ENCODE data around the gene RPS6KA5.

The RPS6KA5 gene

GRCh38 chr14:90890322-90891020 is 170.0 kb downstream of the RPS6KA5 start:
- H3K79me2 ChIP-seq (ENCODE audit: insufficient read depth, low read length): no peaks in the 10 kb centered on the region
- no peaks in the 10 kb centered on the region for H3K4me1 ChIP-seq (ENCODE audit: insufficient read depth, low read length)
- no peak overlapping the region for H3K27ac ChIP-seq (ENCODE audit: low read length)
- H3K9me3 ChIP-seq (ENCODE audit: insufficient read depth, low read length, severe bottlenecking): no peaks in the 10 kb centered on the region
- H3K4me3 ChIP-seq (ENCODE audit: low read depth in 1 of 2, low read length in 2 of 2): no peak overlapping the region
- no peak overlapping the region for H3K4me2 ChIP-seq (ENCODE audit: insufficient read depth, low read length)
- H3K9ac ChIP-seq (ENCODE audit: low read depth, low read length): no peak overlapping the region
- ATAC-seq (ENCODE audit: insufficient read depth, low read depth) (no peak), DNase-seq (no peak)
- TF ChIP-seq EZH2 (IDR thresholded peaks at IDR 0.05; ENCODE audit: borderline replicate concordance, low read depth, low read length, severe bottlenecking) (no peak), CTCF (IDR thresholded peaks at IDR 0.05; ENCODE audit: borderline replicate concordance, extremely low read depth, low read length, poor library complexity, severe bottlenecking) (no peak)
- no peaks in the 10 kb centered on the region for H3K27me3 ChIP-seq (ENCODE audit: insufficient read depth, low read length, poor library complexity)
- no peak overlapping the region for H2AFZ ChIP-seq (ENCODE audit: low read depth, low read length)
- no peaks in the 10 kb centered on the region for H4K20me1 ChIP-seq (ENCODE audit: insufficient read depth, low read length)
- H3K36me3 ChIP-seq (ENCODE audit: insufficient read depth, low read length): no peaks in the 10 kb centered on the region; the same call in 1 of the 2 replicates

DNA sequence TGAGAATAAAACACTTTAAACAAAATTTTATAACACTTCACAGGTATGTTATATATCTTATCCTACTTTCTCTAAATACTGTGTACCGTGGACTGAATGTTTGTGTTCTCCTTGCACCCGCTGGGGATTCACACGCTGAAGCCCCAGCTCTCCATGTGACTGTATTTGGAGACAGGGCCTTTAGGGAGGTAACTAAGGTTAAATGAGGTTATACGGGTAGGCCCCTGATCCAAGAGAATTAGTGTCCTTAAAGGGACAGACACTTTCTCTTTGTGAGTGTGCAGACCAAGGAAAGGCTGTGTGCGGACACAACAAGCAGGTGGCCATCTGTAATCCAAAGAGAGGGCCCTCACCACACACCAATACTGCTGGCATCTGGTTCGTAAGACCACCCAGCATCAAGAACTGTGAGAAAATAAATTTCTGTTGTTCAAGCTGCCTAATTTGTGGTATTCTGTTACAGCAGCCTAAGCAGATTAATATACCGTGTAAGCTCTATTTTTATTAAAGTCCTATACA is 174.1 kb downstream of the RPS6KA5 start:
- Histone ChIP-seq H3K4me1 (ENCODE audit: insufficient read depth, low read length) (no peaks in the 10 kb centered on the region), H3K4me3 (ENCODE audit: low read depth in 1 of 2, low read length in 2 of 2) (no peak overlapping the region), H3K79me2 (ENCODE audit: insufficient read depth, low read length) (no peaks in the 10 kb centered on the region), H3K9ac (ENCODE audit: low read depth, low read length) (no peak overlapping the region), H2AFZ (ENCODE audit: low read depth, low read length) (no peak overlapping the region), H3K27me3 (ENCODE audit: insufficient read depth, low read length, poor library complexity) (no peaks in the 10 kb centered on the region), H3K36me3 (ENCODE audit: insufficient read depth, low read length) (peaks cover 9% of the 10 kb centered on the region), H3K27ac (ENCODE audit: low read length) (no peak overlapping the region), H4K20me1 (ENCODE audit: insufficient read depth, low read length) (no peaks in the 10 kb centered on the region), H3K9me3 (ENCODE audit: insufficient read depth, low read length, severe bottlenecking) (peaks cover 11% of the 10 kb centered on the region), H3K4me2 (ENCODE audit: insufficient read depth, low read length) (no peak overlapping the region)
- no peak for TF ChIP-seq CTCF (IDR thresholded peaks at IDR 0.05; ENCODE audit: borderline replicate concordance, extremely low read depth, low read length, poor library complexity, severe bottlenecking)
- no peak for TF ChIP-seq EZH2 (IDR thresholded peaks at IDR 0.05; ENCODE audit: borderline replicate concordance, low read depth, low read length, severe bottlenecking)
- no peak for DNase-seq
- ATAC-seq (ENCODE audit: insufficient read depth, low read depth): no peak

DNA sequence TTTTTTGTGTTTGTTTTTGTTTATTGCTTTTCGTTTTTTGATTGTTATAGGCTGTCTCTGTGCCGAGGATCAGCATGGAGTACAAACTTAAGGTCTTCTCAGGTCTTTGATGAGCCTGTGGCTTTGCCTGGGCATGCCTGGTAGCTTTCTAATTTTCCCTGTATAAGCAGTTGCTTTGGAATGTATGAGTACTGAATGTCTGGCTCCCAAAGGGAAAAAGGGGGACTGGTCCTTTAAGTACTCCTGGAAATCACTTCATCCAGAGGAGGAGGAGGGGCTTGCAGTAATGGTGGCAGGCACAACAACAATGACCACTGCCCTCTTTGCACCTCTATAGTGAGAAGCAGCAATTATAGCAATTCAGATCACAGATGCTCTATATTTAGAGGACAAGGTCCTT is 176.7 kb downstream of the RPS6KA5 start:
- Histone ChIP-seq H3K36me3 (ENCODE audit: insufficient read depth, low read length) (peaks cover 9% of the 10 kb centered on the region), H2AFZ (ENCODE audit: low read depth, low read length) (no peak overlapping the region), H3K9ac (ENCODE audit: low read depth, low read length) (no peak overlapping the region), H3K4me1 (ENCODE audit: insufficient read depth, low read length) (no peaks in the 10 kb centered on the region), H3K27ac (ENCODE audit: low read length) (no peak overlapping the region), H3K4me2 (ENCODE audit: insufficient read depth, low read length) (no peak overlapping the region), H3K4me3 (ENCODE audit: low read depth in 1 of 2, low read length in 2 of 2) (no peak overlapping the region), H3K79me2 (ENCODE audit: insufficient read depth, low read length) (no peaks in the 10 kb centered on the region), H3K9me3 (ENCODE audit: insufficient read depth, low read length, severe bottlenecking) (peaks cover 11% of the 10 kb centered on the region), H4K20me1 (ENCODE audit: insufficient read depth, low read length) (no peaks in the 10 kb centered on the region), H3K27me3 (ENCODE audit: insufficient read depth, low read length, poor library complexity) (no peaks in the 10 kb centered on the region)
- DNase-seq (no peak), ATAC-seq (ENCODE audit: insufficient read depth, low read depth) (no peak)
- TF ChIP-seq CTCF (IDR thresholded peaks at IDR 0.05; ENCODE audit: borderline replicate concordance, extremely low read depth, low read length, poor library complexity, severe bottlenecking): no peak
- no peak for TF ChIP-seq EZH2 (IDR thresholded peaks at IDR 0.05; ENCODE audit: borderline replicate concordance, low read depth, low read length, severe bottlenecking)
